ENCODE measurements around the gene STX1A. TPM values are rescaled to one million over a fixed set of nuclear protein-coding genes. Genes with fewer than 3 reads are reported as not detected.

STX1A gene
- total and polyA plus RNA-seq, 2 of the 13 experiments (the other 11 are each of a cell fraction or from before 2014, with no cell fraction given): 6.1 to 12.2 TPM

GRCh38 chr7:73734619-73735527 is 15.4 kb upstream of the STX1A start (continued):
- no peak for TF ChIP-seq USF2 (IDR thresholded peaks at IDR 0.05; ENCODE audit: low read depth, low read length)
- TF ChIP-seq USF2 (CRISPR knock-in tag; IDR thresholded peaks at IDR 0.05; ENCODE audit: borderline replicate concordance): no peak
- peak; percentile 88 for TF ChIP-seq SALL1 (CRISPR knock-in tag; IDR thresholded peaks at IDR 0.05)
- no peak for TF ChIP-seq ZSCAN30 (CRISPR knock-in tag; IDR thresholded peaks at IDR 0.05)
- TF ChIP-seq PCBP1 (IDR thresholded peaks at IDR 0.05; ENCODE audit: borderline replicate concordance, low read depth, low read length): no peak
- TF ChIP-seq ZNF768 (CRISPR knock-in tag; IDR thresholded peaks at IDR 0.05): peak; percentile 64; the same call in 1 of the 2 replicates
- no peak for TF ChIP-seq ZBTB14 (CRISPR knock-in tag; IDR thresholded peaks at IDR 0.05)
- TF ChIP-seq HNF1B (CRISPR knock-in tag; IDR thresholded peaks at IDR 0.05): 0 out of 2 replicates have a peak, but pooled peaks have one; percentile 62
- TF ChIP-seq MAFK (conservative IDR thresholded peaks at IDR 0.05 in 1 of 2, IDR thresholded peaks at IDR 0.05 in 1 of 2; ENCODE audit: low read length in 2 of 2): no peak
- no peak for TF ChIP-seq ZNF564 (CRISPR knock-in tag; IDR thresholded peaks at IDR 0.05)
- TF ChIP-seq ZSCAN21 (CRISPR knock-in tag; IDR thresholded peaks at IDR 0.05; ENCODE audit: borderline replicate concordance): peak; percentile 66; the same call in 1 of the 2 replicates
- TF ChIP-seq PAWR (CRISPR knock-in tag; IDR thresholded peaks at IDR 0.05; ENCODE audit: borderline replicate concordance): no peak
- no peak for TF ChIP-seq ZSCAN25 (CRISPR knock-in tag; IDR thresholded peaks at IDR 0.05)
- TF ChIP-seq THAP11 (CRISPR knock-in tag; IDR thresholded peaks at IDR 0.05): peak; percentile 66; the same call in 1 of the 2 replicates
- TF ChIP-seq SPEN (CRISPR knock-in tag; IDR thresholded peaks at IDR 0.05; ENCODE audit: low read depth): peak; percentile 63
- no peak for TF ChIP-seq ZNF512 (CRISPR knock-in tag; IDR thresholded peaks at IDR 0.05)
- TF ChIP-seq EP300 (IDR thresholded peaks at IDR 0.05; ENCODE audit: low read depth in 2 of 2, low read length in 2 of 2): no peak
- TF ChIP-seq EP300 (CRISPR knock-in tag; IDR thresholded peaks at IDR 0.05; ENCODE audit: borderline replicate concordance): 0 out of 2 replicates have a peak, but pooled peaks have one; percentile 8
- no peak for TF ChIP-seq ZSCAN5A (CRISPR knock-in tag; IDR thresholded peaks at IDR 0.05; ENCODE audit: borderline replicate concordance)
